Neural progenitor cell (in vitro differentiated cells): ENCODE results near the gene MYOF.

ENCODE experiments used
- EZH2 ChIP-seq: fragments of 200-600 bp; sonication (generic); IDR thresholded peaks from 2 replicates; pipeline ENCODE4 v1.6.1; 2017; ENCODE audit warnings: antibody characterized with exemption, mild to moderate bottlenecking, moderate library complexity
- TF ChIP-seq, protein P1 (sequence below): fragments of 200-600 bp; sonication (generic); IDR thresholded peaks from 2 replicates; pipeline ENCODE4 v1.5.1; 2017; ENCODE audit warnings: antibody characterized with exemption, mild to moderate bottlenecking

DNA sequence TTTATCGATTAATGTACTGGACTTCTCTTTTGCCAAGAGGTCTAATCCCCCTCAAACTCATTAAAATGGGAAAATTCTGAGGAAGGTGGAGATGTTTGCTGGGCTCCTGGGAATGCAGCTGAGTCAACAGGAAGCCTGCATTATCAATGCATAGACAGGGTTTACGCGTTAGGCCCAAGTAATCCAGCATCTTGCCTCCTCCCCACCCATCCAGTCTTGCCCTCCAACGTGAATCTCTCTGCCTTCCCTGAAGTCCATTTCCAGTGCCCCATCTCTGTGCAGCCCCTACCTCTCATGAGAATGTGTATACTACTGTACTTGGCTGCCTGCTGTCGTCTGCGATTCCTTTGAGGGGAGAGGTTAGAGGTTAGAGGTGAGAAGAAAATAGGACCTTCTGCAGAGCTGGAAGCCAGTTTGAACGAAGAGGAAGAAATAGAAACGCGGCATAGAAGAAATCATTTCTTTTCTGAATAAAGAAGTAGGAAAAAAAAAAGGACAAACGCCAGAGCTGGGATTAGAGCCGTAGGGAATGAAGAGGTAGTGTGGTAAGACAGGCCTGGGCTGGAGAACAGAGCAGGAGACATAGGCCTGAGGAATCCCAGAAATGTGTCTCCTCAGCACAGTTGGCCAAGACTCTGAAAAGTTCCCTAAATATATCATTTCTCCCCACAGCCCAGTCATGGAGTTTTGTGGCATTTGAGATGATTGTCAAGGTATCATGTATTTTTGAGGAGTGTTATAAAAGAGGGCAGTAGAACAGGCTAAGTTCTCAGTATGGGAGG, 75.6 kb downstream of the MYOF start:
- TF ChIP-seq, protein P1, sequence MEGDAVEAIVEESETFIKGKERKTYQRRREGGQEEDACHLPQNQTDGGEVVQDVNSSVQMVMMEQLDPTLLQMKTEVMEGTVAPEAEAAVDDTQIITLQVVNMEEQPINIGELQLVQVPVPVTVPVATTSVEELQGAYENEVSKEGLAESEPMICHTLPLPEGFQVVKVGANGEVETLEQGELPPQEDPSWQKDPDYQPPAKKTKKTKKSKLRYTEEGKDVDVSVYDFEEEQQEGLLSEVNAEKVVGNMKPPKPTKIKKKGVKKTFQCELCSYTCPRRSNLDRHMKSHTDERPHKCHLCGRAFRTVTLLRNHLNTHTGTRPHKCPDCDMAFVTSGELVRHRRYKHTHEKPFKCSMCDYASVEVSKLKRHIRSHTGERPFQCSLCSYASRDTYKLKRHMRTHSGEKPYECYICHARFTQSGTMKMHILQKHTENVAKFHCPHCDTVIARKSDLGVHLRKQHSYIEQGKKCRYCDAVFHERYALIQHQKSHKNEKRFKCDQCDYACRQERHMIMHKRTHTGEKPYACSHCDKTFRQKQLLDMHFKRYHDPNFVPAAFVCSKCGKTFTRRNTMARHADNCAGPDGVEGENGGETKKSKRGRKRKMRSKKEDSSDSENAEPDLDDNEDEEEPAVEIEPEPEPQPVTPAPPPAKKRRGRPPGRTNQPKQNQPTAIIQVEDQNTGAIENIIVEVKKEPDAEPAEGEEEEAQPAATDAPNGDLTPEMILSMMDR, result no peak
- no peak for TF ChIP-seq EZH2
